Fibroblast of skin of right quadriceps (primary cell): ENCODE results near the gene NDFIP1.
"Not testable (repeated sequence)": the region's sequence is repeated elsewhere in the genome, so short reads cannot be mapped to it uniquely, and the experiment has no call there.

Experiments
- DNase-seq: peaks from one replicate; pipeline ENCODE4 v3.0.0-alpha.2; 2013

The NDFIP1 gene

GRCh38 chr5:142120247-142120935, 11.8 kb downstream of the NDFIP1 start:
- DNase-seq: no peak

GRCh38 chr5:142122121-142122520, 13.5 kb downstream of the NDFIP1 start:
- DNase-seq: no peak

- no peak for DNase-seq
These were observed 16.8 kb downstream of the NDFIP1 start for GRCh38 chr5:142125378-142125777.

DNA sequence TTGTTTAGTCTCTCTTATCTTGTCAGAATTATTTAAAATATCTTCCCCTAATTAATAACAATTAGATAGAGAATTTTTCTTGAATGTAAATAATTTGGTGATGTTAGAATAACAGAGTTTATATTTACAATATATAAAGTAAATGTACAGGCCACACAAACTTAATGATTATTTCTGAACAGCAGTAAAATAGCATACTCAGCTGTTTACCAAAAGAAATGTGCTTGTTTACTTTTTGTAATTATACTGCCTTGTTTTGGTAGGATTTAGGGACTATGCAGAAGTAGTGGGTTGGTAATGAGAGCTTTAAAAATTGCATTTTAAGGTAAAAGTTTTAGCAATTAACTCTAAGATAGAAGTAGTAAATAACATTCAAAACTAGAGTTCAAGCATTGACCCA, 17.4 kb downstream of the NDFIP1 start:
- DNase-seq: no peak

GRCh38 chr5:142128675-142129208, 20.2 kb downstream of the NDFIP1 start:
- no peak for DNase-seq

GRCh38 chr5:142129446-142130066, 21.0 kb downstream of the NDFIP1 start:
- no peak for DNase-seq

GRCh38 chr5:142131394-142131793, 22.8 kb downstream of the NDFIP1 start:
- DNase-seq: no peak

DNA sequence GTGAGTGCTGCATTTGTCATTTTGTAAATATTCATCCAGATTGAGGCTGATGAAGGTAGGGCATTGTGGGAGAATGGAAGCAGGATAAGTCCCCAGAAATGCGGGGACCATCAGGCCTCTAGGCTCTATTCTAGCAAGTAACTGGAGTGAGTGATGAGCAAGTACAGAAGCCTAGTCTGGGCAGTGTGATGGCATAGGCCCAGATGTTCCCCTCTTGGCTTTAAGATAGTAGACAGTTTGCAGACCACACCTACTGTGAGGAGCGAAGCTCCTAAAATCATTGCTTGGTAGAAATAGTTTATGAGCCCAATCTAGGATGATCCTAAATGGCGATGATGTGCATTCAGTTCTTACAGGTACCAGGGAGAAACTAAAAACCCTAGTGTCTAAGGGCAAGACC, 24.3 kb downstream of the NDFIP1 start:
- DNase-seq: no peak

DNA sequence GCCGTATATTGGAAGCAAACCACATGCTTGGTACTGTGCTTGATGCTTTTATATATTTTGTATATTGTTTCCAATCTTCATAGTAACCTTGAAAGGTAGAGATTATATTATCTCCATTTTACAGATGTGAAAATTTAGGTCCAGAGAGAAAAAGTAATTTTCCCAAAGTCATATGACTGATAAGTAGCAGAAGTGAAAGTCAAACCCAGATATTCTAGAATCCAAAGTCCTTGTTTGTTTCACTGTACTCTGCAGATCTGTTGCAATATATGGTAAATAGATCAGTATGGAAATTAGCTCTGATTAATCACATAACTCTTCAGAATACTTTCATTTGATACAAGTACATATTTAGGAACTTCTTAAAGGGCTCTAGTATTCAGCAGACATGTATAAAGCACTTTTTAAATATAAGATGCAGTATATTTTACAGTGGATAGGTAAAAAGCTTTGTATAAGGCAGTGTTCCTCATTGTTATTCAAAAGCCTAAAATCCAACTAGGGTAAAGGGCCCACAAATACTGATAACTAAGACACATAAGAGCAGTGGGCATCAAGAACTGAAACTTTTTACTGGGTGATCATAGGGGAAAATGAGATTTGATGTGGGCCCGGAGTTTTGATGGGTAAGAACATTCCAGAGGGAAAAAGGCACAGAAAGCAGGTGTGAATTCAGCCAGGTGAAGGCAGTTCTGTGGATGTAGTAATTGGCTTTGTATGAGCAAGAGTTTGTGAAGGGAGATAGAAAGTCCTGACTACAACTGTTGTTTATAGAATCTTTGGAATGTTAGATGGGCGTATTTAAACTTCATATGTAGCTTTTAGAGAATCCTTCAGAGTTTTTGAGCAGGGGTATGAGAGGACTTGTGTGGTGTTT, 25.0 kb downstream of the NDFIP1 start:
- no peak for DNase-seq

DNA sequence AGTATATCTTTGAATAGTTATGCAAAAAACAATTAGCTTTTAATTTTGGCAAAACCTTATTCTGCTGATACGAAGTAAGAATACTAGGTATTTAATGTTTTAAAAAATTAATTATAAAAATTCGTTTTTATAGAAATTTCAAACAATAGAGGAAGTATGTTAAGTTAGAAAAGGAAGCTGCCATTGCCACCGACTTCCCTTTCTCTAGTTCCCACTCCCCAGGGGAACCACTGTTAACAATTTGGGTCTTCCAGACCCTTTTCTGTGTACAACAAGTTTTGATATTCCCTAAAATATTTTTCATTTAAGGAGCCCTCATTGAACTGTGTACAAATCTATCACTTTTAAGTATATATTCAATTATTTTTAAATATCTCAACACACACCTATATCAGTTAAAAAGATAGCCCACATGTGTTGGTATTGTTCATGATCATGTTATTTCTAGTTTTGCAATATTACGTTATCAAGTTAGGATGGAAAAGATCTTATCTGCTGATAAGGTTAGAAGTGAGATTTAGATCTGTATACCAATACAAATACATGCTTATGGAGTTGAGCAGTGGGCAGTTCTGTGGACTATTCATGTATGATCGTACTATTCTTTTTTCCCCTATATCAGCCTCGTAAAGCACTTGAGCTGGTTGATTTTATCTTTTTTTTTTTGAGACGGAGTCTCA, 25.9 kb downstream of the NDFIP1 start:
- DNase-seq: no peak

- DNase-seq: no peak
These were observed 32.9 kb downstream of the NDFIP1 start for GRCh38 chr5:142141463-142141862.

DNA sequence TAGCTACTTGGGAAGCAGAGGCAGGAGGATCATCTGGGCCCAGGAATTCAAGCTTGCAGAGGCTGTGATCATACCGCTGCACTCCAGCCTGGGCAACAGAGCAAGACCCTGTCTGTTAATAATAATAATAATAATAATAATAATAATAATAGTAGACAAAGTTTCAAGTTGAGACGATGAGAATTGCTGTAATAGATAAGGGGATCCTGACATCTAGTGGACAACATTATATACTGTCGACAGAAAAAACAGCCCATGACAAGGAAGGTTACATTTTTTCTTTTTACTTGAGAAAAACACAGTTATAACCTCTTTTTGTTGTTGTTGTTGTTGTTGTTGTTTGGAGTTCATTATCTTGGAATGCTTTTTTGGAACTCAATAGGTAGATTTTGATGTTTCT, 35.3 kb downstream of the NDFIP1 start:
- peak; percentile 36 for DNase-seq

DNA sequence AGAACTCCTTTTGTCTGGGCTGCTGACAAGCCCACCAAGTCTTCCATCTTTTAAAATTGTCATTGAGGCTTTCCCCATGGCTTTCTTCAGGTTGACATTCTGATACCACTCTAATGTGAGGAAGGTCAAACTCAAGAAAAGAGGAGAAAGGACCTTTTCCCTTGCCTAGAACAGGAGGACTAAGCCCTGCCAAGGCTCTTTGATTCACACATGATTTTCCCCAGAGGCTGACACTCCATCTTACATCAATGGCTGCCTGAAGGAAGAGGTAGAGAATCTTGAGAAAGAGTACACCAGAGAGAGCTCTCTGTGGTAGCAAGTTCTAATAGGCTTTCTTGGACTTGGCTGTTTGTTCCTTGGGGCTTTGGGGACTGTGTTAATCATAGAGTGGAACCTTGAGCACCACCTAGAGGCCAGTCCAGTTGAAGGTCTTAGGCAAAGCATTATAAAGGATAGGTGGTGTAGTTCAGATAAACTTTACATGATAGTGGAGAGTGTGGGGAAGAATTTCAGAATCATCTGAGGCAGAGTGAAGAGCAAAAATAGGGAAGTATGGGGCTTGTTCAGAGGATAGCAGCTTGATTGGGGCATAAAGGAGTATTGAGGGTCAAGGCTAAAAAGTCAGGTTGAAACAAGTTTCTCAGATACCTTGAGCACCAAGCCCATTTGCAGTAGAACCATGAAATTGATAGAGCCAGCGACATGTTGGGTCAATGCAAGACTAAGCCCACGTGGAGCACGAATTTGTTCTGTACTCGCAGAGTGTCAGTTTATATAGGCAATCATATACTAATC, 36.7 kb downstream of the NDFIP1 start:
- peak; percentile 61 for DNase-seq

- no peak for DNase-seq
These were observed 40.8 kb downstream of the NDFIP1 start for GRCh38 chr5:142149363-142149762.

GRCh38 chr5:142150431-142150830, 41.9 kb downstream of the NDFIP1 start:
- DNase-seq: no peak

DNA sequence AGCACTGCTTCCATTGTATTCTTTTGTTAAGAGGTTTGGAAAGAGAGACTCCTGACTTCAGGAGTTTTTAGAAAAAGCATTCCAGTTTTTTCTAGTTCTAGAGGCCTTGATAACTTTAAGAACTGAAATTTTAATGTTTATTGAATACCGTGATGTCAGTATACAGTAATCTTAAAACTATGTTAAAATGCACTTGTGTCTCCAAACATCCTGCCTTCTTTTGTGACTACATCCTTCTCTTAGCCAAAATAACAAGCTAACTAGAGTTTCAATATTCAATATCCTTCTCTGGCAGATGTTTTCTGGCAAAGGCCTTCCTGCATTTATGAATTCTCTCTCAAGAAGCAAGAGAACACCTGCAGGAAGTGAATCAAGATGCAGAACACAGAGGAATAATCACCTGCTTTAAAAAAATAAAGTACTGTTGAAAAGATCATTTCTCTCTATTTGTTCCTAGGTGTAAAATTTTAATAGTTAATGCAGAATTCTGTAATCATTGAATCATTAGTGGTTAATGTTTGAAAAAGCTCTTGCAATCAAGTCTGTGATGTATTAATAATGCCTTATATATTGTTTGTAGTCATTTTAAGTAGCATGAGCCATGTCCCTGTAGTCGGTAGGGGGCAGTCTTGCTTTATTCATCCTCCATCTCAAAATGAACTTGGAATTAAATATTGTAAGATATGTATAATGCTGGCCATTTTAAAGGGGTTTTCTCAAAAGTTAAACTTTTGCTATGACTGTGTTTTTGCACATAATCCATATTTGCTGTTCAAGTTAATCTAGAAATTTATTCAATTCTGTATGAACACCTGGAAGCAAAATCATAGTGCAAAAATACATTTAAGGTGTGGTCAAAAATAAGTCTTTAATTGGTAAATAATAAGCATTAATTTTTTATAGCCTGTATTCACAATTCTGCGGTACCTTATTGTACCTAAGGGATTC, 43.1 kb downstream of the NDFIP1 start:
- DNase-seq: peak; percentile 72

GRCh38 chr5:142152384-142152732, 43.8 kb downstream of the NDFIP1 start:
- no peak for DNase-seq

- DNase-seq: no peak
These were observed 45.3 kb downstream of the NDFIP1 start for GRCh38 chr5:142153674-142154448.

DNA sequence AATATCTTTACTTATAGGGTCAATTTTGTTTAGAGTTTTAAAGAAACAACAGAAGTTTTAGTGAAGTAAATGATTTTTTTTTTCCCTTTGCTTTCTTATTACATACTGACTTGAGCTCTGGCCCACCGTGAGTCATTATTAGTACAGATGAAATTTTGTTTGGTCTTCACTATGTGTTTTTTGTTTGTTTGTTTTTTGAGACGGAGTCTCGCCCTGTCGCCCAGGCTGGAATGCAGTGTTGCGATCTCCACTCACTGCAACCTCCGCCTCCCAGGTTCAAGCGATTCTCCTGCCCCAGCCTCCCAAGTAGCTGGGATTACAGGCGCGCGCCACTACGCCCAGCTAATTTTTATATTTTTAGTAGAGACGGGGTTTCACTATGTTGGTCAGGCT, 45.9 kb downstream of the NDFIP1 start:
- not testable (repeated sequence) for DNase-seq

DNA sequence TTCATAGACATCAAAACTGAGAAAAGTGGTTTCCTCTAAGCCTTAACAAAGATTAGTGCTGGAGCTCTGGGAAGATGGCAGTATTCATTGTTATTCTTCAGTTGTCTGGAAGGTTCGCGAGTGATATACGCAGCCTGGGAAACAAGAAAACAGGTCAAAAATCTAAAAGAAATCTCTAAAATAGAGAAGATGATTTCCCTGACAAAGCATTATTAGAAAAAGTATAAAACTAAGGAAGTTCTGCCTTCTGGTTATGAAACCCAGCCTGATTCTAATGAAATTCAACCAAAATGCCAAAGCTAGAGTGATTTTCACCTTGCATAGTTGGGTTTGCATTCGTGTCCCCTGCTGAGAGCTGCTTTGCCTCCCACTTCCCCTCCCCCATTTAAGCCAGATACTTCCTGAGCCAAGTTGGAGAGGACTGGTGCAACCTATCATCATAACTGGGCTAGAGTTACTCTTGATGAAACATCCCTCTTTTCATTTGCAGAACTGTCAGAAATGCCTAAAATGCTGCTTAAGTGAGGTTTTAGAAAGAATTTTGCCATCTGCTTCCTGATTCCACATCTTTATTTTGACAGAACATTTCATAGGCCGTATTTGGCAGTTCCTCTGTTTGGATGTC, 48.4 kb downstream of the NDFIP1 start:
- peak; percentile 28 for DNase-seq
